Ectodermal cell (in vitro differentiated cells): ENCODE measurements around the gene UBA5.
"Not testable (repeated sequence)": the region's sequence is repeated elsewhere in the genome, so short reads cannot be mapped to it uniquely, and the experiment has no call there.

Source experiments
- H3K27ac ChIP-seq: 2 replicates; pipeline ENCODE4 v1.7.0; 2013; ENCODE audit warnings: mild to moderate bottlenecking, low read depth, low read length; ENCODE audit not compliant: insufficient read depth, poor library complexity, severe bottlenecking
- H3K27me3 ChIP-seq: 2 replicates; pipeline ENCODE4 v1.7.0; 2013; ENCODE audit warnings: mild to moderate bottlenecking, low read length; ENCODE audit not compliant: insufficient read depth, control insufficient read depth, poor library complexity, severe bottlenecking
- H3K36me3 ChIP-seq: one replicate; pipeline ENCODE4 v1.7.0; 2013; ENCODE audit warnings: low read length; ENCODE audit not compliant: control insufficient read depth, insufficient read depth
- H3K4me1 ChIP-seq: one replicate; pipeline ENCODE4 v1.7.0; 2013; ENCODE audit warnings: low read length; ENCODE audit not compliant: control insufficient read depth, insufficient read depth
- H3K4me3 ChIP-seq: 2 replicates; pipeline ENCODE4 v1.7.0; 2013; ENCODE audit warnings: low read depth, low read length, control low read depth; ENCODE audit not compliant: insufficient read depth
- H3K9me3 ChIP-seq: 2 replicates; pipeline ENCODE4 v1.7.0; 2013; ENCODE audit warnings: mild to moderate bottlenecking, low read length, moderate library complexity; ENCODE audit not compliant: control insufficient read depth
- WGBS, 2 experiments: methylation state at CpG; one replicate each; pipeline ENCODE4 v1.1.7; 2013; ENCODE audit warnings: missing lambda C conversion rate in 2 of 2; 5-methylcytosine and 5-hydroxymethylcytosine counted together

The UBA5 gene

DNA sequence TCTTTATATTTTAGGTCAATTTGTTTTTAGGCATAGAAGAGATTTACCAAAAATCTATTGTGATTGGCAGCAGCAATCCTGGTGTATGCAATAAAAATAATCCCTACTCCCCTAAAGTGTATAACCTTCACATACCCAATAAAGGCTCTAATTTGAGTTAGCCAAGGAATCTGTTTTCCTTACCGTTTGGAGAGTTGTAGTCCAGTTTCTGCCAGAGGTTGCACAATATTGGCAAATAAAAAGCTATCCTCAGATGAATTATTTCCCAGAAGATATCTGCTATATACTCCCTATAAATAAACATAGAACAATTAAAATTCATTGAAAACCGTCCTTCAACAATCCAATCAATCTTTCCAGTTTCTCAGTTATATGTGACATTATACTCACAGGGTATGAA, 32.0 kb upstream of the UBA5 start:
- Histone ChIP-seq H3K4me1 (no peaks in the 10 kb centered on the region), H3K27me3 (no peaks in the 10 kb centered on the region), H3K9me3 (no peaks in the 10 kb centered on the region), H3K36me3 (peaks cover 4% of the 10 kb centered on the region), H3K27ac (no peak overlapping the region), H3K4me3 (no peak overlapping the region)
- WGBS, 2 experiments, result 95 to 97% methylated on average over 2 of the region's 2 CpGs

GRCh38 chr3:132629928-132630327, 30.2 kb upstream of the UBA5 start:
- Histone ChIP-seq H3K27ac (no peak overlapping the region), H3K4me1 (no peaks in the 10 kb centered on the region), H3K27me3 (no peaks in the 10 kb centered on the region), H3K4me3 (no peak overlapping the region), H3K9me3 (no peaks in the 10 kb centered on the region), H3K36me3 (peaks cover 4% of the 10 kb centered on the region)
- WGBS, 2 experiments, result 67% methylated on average over 1 of the region's 1 CpG; no CpG with 5 or more reads in 1 of the 2 experiments

DNA sequence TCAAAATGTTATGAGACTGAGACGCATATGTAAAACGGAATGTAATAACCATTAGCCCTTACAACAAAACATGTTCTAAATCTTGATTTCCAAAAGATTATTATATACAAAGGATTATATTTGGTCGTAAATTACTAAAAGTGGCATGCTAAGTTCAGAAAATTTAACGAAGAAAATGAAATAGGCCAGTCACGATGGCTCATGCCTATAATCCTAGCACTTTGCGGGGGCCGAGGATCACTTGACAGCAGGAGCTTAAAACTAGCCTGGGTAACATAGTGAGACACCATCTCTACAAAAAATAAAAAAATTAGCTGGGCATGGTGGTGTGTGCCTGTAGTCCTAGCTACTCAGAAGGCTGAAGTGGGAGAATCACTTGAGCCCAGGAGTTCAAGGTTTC, 29.5 kb upstream of the UBA5 start:
- 89 to 97% methylated on average over 5 of the region's 7 CpGs for WGBS, 2 experiments

DNA sequence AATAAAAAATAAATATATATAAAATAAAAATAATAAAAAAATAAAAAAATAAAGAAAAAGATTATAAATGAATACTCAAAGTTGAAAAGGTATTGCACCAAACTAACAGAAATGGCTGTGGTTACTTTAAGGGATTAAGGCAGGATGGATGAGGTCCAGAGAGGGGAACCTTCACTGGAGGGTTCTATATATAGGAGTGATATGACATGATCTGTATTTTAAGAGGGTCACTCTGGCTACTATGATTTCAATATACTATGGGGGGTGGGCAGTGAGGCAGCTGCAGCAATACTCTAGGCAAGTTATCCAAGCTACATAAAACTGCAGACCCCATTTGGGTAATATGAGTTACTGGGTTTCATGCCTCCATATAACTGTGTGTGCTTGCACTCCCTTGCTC, 25.1 kb upstream of the UBA5 start:
- Histone ChIP-seq H3K27me3 (no peaks in the 10 kb centered on the region), H3K36me3 (no peaks in the 10 kb centered on the region)

More for the DNA sequence above, 29.5 kb upstream of the UBA5 start:
- Histone ChIP-seq H3K4me3 (no peak overlapping the region), H3K36me3 (peaks cover 4% of the 10 kb centered on the region), H3K9me3 (no peaks in the 10 kb centered on the region), H3K27me3 (no peaks in the 10 kb centered on the region), H3K27ac (no peak overlapping the region), H3K4me1 (no peaks in the 10 kb centered on the region)

GRCh38 chr3:132637590-132637989, 22.5 kb upstream of the UBA5 start:
- H3K27ac ChIP-seq, result no peak overlapping the region
- no peaks in the 10 kb centered on the region for H3K9me3 ChIP-seq
- H3K36me3 ChIP-seq, result no peaks in the 10 kb centered on the region
- no peaks in the 10 kb centered on the region for H3K27me3 ChIP-seq
- no peaks in the 10 kb centered on the region for H3K4me1 ChIP-seq
- 71% methylated on average over 1 of the region's 1 CpG; no CpG with 5 or more reads in 1 of the 2 experiments for WGBS, 2 experiments
- no peak overlapping the region for H3K4me3 ChIP-seq

More for the DNA sequence above, 25.1 kb upstream of the UBA5 start:
- no peaks in the 10 kb centered on the region for H3K4me1 ChIP-seq
- H3K4me3 ChIP-seq, result no peak overlapping the region
- no peaks in the 10 kb centered on the region for H3K9me3 ChIP-seq
- H3K27ac ChIP-seq, result no peak overlapping the region

DNA sequence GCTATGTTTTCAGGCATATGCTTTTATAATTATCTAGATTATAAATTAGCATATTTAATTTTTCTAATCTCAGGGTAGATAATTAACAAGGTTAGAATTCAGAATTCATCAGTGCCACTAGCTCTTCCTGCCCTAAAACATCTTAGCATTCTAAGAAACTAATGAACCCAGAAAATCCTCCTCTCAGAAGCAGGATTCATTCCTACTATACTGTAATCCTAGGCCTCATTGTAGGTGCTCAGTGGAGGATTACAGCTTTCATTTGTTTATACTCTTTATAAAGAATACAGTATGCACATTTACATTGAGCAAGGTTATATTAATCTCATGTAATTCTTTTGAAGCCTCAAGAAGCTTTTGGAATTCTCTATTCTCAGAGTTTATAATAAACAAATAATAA, 21.4 kb upstream of the UBA5 start:
- Histone ChIP-seq H3K9me3 (no peaks in the 10 kb centered on the region), H3K27ac (no peak overlapping the region), H3K36me3 (no peaks in the 10 kb centered on the region), H3K4me3 (no peak overlapping the region), H3K27me3 (no peaks in the 10 kb centered on the region), H3K4me1 (no peaks in the 10 kb centered on the region)

DNA sequence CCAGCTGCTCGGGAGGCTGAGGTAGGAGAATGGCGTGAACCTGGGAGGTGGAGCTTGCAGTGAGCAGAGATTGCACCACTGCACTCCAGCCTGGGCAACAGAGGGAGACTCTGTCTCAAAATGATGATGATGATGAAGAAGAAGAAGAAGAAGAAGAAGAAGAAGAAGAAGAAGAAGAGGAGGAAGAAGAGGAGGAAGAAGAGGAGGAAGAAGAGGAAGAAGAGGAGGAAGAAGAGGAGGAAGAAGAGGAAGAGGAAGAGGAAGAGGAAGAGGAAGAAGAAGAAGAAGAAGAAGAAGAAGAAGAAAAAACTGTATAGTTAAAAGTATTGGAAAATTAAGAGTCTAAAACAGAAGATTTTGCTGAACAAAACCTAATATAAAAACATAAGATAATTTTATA, 18.7 kb upstream of the UBA5 start:
- WGBS, 2 experiments, result 81 to 96% methylated on average over 2 of the region's 2 CpGs
- H3K9me3 ChIP-seq, H3K4me3 ChIP-seq, H3K27me3 ChIP-seq, H3K27ac ChIP-seq, H3K4me1 ChIP-seq, H3K36me3 ChIP-seq: not testable (repeated sequence)

GRCh38 chr3:132641837-132642538, 18.1 kb upstream of the UBA5 start:
- Histone ChIP-seq H3K4me1 (no peaks in the 10 kb centered on the region), H3K9me3 (no peaks in the 10 kb centered on the region), H3K36me3 (no peaks in the 10 kb centered on the region), H3K4me3 (no peak overlapping the region), H3K27ac (no peak overlapping the region), H3K27me3 (no peaks in the 10 kb centered on the region)
- 76 to 80% methylated on average over 4 of the region's 5 CpGs for WGBS, 2 experiments

DNA sequence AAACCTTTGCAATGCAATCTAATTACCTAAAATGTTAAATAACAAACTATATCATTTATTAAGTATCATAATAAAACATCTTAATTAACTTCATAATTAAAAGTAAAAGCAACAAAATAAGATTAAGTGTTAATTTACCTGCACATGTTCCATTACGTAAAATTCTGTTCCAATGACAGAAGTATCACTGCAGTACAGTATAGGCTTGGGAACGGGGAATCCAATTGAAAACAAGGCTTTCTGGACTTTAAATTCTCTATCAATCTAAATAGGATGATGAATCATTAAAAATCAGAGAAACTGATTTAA, 17.6 kb upstream of the UBA5 start:
- 52 to 100% methylated on average over 1 to 2 of the region's 2 CpGs for WGBS, 2 experiments
- no peaks in the 10 kb centered on the region for H3K27me3 ChIP-seq
- no peaks in the 10 kb centered on the region for H3K4me1 ChIP-seq
- no peaks in the 10 kb centered on the region for H3K9me3 ChIP-seq
- H3K4me3 ChIP-seq, result no peak overlapping the region
- no peaks in the 10 kb centered on the region for H3K36me3 ChIP-seq
- H3K27ac ChIP-seq, result no peak overlapping the region

DNA sequence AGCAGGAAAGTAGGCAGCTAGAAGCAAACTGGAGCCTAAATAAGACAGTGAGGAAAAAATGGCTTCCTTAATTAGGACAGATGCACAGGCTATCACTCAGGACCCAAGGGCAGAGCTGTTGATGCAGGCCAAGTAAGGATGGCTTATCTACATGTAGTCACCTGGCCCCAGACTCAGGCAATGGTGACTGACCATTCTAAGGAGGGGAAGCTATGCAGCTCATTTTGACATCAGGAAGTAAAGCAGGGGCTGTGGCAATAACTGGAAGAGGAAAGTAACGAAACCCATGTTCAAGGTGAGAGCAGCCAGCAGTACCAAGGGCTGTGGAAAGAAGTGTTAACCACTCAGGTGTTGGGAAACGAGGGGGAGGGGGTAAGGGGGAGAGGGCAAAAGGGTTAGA, 16.8 kb upstream of the UBA5 start:
- H3K36me3 ChIP-seq, result no peaks in the 10 kb centered on the region
- no peaks in the 10 kb centered on the region for H3K9me3 ChIP-seq
- no peaks in the 10 kb centered on the region for H3K4me1 ChIP-seq
- WGBS, 2 experiments, result 81 to 83% methylated on average over 2 of the region's 2 CpGs
- no peak overlapping the region for H3K27ac ChIP-seq
- no peak overlapping the region for H3K4me3 ChIP-seq
- H3K27me3 ChIP-seq, result no peaks in the 10 kb centered on the region

GRCh38 chr3:132645058-132645457, 15.1 kb upstream of the UBA5 start:
- 88 to 96% methylated on average over 1 of the region's 1 CpG for WGBS, 2 experiments
- Histone ChIP-seq H3K36me3 (no peaks in the 10 kb centered on the region), H3K4me1 (no peaks in the 10 kb centered on the region), H3K4me3 (no peak overlapping the region), H3K27ac (no peak overlapping the region), H3K27me3 (no peaks in the 10 kb centered on the region), H3K9me3 (no peaks in the 10 kb centered on the region)
